Activated CD8-positive, alpha-beta memory T cell treated with anti-CD3 and anti-CD28 coated beads for 4 hours (primary cell): ENCODE measurements around the gene ATG7.
A peak's percentile ranks its signal among the peaks of the same experiment; 100 is the strongest.

Source experiments
- DNase-seq, 2 donors: peaks; one replicate each; pipeline ENCODE4 v3.0.0-alpha.2; 2020; ENCODE audit warnings: low read depth in 2 of 2

ATG7 gene, protein sequence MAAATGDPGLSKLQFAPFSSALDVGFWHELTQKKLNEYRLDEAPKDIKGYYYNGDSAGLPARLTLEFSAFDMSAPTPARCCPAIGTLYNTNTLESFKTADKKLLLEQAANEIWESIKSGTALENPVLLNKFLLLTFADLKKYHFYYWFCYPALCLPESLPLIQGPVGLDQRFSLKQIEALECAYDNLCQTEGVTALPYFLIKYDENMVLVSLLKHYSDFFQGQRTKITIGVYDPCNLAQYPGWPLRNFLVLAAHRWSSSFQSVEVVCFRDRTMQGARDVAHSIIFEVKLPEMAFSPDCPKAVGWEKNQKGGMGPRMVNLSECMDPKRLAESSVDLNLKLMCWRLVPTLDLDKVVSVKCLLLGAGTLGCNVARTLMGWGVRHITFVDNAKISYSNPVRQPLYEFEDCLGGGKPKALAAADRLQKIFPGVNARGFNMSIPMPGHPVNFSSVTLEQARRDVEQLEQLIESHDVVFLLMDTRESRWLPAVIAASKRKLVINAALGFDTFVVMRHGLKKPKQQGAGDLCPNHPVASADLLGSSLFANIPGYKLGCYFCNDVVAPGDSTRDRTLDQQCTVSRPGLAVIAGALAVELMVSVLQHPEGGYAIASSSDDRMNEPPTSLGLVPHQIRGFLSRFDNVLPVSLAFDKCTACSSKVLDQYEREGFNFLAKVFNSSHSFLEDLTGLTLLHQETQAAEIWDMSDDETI

DNA sequence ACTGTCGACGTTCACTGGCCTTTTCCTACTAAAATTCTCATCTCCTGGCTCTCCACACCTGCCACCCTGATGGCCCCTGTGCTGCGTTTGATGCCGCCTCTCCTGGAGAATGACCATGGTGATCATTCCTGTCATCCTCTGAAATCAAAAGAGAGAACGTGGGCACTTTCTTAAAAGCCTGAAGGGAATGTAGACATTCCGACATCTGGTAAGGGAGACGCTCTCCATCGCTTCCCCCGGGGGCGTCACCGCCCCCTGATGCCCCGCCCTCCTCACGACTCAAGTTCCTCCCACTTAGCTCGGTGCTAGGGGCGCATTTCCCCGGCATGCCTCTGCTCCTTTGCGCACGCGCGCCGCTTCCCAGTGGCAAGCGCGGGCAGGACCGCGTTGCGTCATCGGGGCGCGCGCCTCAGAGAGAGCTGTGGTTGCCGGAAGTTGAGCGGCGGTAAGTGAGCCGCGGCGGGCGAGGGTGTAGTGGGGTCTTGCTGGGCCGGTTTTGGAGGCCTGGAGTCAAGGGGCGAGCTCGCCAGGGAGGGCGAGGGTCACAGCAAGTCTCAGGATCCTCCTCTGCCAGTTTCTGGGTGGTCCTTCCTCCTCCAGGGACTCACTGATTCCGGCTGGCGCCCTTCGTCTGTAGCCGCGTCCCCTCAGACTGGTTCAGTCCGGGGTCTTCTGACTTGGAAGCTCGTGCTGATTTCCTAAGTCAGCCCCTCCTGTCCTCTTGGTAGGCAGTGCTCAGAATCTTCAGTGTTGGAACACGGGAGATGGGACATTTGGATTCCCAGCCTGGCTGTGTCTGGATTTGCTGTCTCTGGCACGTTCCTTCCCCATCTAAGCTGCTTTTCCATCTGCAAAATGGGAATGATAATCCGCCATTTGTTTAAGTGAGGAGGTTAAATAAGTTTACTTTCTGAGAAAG, at the start of gene ATG7:
Gene ATG7, plus strand, starts transcription at position 412 of the 919 bp plus-strand sequence. CDS start 26,299 bp downstream, outside the sequence.
- peak; percentile 93 to 94 for DNase-seq

DNA sequence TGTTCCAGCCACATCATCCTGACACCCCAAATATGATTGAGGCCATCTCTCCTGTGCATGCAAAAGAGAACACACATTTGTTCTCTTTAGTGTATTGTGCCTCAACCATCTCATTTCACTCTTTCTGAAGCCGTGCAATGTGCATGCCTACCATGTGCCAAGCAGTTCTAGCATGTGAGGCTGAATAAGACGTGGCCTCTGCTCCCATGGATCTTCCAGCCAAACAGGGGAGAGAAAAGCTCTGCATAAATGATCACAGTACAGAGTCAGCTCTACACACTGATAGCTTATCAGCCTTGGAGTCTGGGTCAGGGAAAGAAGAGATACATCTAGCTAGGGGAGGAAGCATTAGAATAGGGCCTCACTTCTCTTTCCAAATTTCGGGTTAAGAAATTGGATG, 48.2 kb upstream of the ATG7 start:
- DNase-seq: no peak

DNA sequence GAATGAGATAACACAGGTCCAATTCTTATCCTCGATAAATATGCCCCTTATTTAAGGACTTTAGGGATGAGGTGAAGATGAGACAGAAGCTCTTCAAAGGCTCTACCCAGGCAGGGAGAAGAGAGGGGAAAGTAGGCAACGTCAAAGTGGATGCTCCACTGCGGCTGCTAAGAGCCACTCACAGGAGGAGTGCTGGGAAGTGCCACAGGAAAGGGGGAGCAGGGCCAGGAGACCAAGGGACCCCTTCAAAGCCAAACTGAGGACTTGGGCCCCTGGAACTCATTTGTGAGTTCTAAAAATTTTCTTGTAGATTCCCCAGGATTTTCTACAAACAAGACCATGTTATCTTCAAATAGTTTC, 47.3 kb upstream of the ATG7 start:
- no peak for DNase-seq

DNA sequence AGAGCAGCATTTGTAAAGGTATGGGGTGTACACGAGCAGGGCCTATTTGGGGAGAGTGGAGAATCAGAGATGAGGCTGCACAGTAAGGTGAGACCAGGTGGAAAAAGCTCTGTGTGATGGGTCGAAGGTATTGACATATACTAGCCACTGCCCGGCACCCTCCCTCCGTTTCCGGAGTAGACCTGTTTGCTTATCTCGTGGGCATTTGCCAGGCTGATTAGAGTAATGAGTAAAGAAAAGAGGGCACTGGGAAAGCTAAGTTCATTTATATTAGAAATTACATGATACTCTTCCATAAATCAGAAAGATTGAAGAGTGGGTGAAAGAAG, 46.2 kb upstream of the ATG7 start:
- DNase-seq: no peak

DNA sequence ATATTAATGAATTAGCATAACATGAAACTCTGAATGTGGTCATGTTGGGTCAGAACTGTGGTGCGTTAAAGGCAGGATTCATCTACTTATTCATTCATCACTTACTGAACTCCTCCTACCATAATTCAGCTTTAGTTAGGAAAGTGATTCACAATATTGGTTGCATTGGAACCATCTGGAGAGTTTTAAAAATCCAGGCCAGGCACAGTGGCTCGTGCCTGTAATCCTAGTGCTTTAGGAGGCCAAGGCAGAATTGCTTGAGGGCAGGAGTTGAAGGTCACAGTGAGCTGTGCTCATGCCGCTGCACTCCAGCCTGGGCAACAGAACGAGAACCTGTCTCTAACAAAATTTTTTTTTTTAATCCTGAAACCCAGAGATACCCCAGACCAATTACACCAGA, 44.2 kb upstream of the ATG7 start:
- DNase-seq: no peak

DNA sequence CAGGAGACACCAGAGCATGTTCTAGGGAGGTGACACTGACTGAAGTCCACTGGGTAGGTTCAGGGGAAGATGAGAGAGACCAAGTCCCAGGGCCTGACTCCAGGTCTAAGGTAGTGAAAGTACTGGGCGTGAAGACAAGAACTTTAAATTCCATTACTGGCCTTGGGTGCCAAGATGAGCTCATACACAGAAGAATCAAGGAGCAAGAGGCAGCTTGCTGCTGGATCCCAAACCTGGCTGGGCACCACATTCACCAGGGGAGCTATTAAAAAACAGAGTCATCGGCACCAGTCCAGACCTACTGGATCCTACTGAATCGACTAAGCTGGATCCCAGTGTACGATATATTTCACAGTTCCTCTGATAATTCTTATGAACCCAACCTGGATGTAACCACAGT, 42.1 kb upstream of the ATG7 start:
- DNase-seq: no peak

DNA sequence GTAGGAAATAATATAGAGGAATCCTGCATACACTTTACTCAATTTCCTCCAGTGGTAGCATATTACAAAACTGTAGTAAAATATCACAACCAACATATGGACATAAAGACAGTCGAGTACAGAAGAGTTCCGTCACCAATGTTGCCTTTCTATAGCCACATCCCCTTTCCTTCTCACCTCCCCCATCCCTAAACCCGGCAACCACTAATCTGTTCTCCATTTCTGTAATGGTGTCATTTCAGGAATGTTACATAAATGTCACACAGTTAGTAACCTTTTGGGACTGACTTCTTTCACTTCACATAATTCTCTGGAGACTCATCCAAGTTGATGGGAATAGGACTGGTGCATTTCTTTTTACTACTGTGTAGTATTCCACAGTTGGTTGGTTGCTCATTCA, 41.4 kb upstream of the ATG7 start:
- no peak for DNase-seq

DNA sequence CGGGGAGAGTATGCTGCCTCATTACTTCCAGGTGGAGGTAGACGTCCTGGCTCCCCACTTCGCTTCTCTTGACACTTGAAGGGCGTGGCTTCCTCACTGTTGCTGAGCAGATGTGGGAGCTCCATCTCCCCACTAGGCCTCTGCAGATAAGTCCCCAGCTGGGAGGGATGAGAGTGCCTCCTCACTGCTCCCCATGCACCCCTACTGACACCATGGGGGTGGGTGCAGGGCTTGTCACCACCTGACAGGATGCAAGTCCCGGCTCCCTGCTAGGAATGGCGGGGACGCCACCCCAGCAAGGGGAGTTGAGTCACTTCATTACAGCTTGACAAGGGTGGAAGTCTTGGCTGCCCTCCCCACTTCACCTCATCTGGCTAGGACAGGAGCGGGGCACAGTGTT, 36.8 kb upstream of the ATG7 start:
- no peak for DNase-seq

DNA sequence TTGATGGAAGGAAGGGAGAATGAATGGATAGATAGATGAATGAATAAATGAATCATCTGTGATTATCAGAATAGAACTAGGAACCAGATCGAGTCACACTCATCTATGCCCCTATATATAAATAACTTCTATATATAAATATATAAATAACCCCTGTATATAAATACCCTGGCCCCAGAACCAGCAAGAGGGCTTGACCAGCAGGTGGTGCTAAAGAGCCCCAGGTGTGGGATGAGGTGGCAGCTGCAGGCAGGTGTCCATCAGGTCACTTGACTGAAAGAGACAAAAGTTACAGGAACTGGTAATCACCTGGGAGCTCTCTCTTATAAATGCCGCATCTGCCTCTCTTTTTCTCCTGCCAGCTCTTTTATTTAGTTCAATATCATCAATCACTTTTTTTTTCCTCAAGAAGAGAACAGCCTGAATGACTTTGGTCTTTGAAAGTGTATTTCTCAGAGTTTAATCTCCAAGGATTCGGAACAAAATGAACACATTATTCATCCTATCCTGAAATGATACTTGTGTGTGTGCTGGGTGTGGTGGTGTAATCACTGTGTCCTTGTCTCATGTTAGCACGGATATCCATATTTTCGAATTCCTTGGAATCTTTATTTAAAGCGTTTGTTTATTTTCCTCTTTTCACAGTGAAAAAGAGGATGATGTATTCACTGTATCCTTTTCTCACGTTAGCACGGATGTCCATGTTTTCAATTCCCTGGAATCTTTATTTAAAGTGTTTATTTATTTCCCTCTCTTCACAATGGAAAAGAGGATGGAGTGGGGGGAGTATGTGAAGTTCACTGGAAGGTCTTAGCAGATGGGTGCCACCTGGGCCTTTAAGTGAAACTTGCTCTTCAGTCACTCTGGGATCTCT, 35.4 kb upstream of the ATG7 start:
- DNase-seq: peak; percentile 55 to 68

DNA sequence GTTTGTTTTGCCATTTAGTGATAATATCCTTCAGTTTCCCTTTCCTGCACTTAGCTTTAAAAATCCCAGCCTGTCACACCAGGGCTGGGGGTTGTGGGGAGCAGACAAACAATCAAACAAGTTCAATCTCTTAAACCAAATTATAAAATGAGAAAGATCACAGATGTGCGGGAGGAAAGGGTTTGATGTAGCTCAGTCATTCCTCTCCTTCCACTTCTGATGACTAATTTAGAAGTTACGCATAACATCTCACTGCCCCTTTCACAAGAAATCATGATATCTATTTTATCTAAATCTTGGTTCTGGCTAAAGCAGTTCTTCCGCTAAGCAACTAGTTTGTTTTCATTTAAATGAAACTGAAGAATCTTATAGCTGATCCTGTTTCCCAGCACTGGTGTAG, 34.1 kb upstream of the ATG7 start:
- no peak for DNase-seq

DNA sequence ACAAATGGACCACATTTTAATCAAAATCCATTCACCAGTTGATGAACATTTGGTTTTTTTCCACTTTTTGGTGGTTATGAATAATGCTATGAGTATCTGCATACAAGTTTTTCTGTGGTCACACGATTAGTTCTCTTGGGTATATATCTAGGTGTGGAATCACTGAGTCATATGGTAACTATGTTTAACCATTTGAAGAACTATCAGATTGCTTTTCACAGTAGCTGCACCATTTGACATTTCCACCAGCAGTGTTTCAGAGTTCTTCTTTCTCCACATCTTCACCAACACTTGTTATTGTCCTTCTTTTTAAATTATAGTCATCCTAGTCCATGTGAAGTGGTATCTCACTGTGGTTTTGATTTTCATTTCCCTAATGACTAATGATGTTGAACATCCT, 33.3 kb upstream of the ATG7 start:
- DNase-seq: no peak

DNA sequence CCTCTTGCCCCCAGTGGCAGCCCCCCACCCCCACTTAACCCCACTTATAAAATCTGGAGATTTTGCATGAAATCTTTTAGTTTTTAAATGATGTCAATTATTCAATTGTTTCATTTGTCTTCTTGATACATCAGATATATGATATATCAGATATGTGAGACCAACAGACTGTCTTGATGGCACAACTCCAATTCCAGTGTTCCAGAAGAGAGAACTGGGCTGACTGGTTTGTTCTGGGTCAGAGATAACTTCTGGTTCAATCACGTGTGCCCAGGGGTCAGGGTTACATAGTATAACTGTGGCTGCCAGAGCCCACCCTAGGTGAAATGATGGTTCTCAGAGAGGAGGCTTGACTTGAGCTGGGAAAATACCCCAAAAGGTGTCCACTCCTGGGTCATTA, 32.4 kb upstream of the ATG7 start:
- no peak for DNase-seq

DNA sequence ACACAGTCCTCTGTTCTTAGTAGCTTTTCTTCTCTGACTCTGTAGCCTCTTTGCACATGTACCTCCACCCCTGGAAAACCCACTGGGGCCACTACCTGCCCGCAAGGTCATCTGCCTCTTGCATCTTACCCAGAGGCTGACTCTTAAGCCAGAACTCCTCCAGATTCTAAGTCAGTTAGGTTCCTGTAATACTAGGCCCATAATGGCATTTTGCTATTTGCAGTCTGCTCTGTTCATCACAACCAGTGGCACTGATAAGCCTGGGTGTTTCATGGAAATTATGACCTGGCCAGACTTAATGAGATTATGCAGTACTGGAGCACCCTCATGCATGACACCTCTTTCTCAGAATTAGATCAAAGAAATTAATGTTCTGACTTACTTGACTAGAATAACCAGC, 31.7 kb upstream of the ATG7 start:
- DNase-seq: peak in 1 of 2 donors; percentile 15

DNA sequence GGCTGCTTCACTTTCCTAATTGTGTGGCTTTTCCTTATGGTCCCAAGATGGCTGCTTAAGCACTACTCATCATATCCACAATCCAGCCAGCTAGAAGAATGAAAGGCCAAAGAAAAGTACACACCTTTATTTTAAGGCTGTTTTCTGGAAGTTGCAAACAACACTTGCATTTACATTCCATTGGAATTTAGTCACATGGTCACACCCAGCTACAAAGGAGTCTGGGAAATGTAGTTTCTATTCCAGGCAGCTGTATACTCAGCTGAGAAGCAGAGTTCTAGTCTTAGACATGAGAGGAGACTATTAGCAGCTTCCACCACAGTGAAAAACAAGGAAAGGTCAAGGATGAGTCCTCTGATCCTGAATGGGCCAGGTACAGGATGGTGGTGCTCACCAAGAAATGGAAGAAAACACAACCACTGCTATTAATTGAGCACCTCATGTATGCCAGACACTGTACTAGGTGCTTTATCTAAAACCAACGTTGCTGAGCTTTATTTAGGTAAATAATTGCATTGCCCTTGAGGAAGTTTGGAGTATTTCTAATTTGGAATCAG, 28.0 kb upstream of the ATG7 start:
- no peak for DNase-seq

DNA sequence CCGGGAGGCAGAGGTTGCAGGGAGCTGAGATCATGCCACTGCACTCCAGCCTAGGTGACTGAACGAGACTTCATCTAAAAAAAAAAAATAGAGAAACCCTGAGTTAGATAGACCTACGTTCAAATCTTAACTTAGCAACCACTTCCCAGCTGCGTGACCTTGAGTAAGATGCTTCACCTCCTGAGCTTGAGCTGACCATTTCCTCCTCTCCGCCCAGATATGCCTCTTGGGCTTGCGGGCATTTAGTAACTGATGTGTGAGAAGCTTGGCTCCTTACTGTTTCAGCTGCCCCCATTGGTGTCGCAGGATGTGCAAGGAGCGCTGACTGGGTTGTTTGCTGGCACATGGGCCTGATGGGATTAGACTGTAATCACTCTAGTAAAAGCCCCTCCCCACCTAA, 26.9 kb upstream of the ATG7 start:
- no peak for DNase-seq

DNA sequence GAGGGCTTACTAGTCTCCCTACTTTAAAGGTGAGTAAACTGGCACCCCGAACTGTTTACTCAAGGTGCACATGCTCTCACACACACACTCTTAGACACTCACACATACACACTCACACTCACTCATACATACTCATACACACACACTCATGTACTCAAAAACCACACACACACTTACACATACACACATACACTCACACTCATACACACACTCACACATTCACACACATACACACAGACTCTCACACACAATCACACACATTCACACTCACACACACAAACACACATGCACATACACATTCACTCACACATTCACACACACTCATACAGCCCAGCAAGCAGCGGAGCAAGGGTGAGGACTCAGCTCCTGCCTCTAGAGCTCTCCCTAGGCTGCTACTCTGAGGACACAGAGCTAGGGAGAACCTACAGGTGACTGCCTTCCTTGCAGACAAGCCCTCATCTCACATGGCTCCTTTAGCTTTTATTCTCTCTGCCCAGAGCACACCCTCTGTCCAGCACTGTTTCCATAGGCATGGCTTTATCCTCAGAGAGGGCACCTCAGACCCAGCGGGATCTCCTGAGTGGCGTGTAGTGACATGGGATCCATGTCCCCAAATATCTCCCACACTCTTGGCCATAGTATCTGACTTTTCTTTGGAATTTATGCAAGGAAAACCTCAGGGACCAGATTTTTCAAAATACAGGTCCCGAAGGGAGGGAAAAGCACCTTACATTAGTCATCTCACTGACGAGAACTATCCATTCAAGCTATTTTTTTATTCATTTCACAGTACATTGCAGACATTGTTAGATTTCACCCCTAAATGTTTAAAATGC, 26.2 kb upstream of the ATG7 start:
- no peak for DNase-seq

DNA sequence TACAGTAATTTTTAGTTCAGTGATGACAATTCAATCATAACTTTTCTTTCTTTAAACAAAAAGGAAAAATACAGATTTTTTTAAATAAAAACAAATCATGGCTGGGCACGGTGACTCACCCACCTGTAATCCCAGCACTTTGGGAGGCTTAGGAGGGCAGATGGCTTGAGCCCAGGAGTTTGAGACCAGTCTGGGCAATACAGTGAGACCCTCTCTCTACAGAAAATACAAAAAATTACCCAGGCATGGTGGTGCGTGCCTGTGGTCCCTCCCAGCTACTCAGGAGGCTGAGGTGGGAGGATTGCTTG, 25.6 kb upstream of the ATG7 start:
- DNase-seq: no peak

DNA sequence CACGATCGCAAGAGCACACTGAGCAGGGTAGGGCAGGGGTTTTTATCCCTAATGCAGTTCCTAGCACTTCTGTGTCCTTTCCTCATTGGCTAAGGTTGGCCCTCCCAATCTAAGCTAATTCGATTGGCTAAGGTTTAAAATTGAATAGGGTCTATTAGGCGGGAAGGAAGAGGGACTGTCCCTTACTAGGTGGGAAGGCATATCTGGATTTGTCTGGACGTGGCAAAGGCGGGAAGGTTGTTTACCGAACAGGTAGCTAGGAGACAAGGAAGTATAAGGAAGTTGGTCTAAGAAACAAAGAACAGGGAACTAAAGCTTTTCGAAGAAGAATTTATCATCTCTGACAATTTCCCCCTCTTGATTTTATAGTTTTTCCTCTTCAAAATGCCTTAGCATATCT, 24.8 kb upstream of the ATG7 start:
- DNase-seq: no peak

DNA sequence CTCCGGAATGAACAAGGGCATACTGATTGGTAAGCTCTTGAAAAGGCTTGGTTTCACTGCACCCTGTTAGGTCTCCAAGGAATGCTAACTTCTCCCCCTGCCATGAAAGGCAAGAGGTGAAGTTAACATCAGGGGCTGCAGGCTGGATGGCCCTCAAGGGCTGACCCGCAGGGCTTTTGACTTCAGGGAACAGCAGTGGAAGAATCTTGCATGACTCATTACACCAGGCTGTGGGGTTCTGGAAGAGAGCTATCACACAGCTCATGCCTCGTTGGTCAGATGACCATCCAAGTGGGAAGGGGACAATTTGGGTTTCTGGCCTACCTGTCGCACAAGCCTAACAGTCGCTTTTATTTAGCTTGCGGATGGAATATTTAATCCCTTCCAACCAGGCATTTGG, 23.6 kb upstream of the ATG7 start:
- no peak for DNase-seq
